GM19240 (cell line): ENCODE data around the gene OTUD5.
"Not testable (repeated sequence)": the region's sequence is repeated elsewhere in the genome, so short reads cannot be mapped to it uniquely, and the experiment has no call there.

Source experiments
- DNase-seq: peaks from one replicate; pipeline ENCODE4 v3.0.0; 2011; ENCODE audit warnings: low spot score; ENCODE audit not compliant: insufficient read length

OTUD5 gene

DNA sequence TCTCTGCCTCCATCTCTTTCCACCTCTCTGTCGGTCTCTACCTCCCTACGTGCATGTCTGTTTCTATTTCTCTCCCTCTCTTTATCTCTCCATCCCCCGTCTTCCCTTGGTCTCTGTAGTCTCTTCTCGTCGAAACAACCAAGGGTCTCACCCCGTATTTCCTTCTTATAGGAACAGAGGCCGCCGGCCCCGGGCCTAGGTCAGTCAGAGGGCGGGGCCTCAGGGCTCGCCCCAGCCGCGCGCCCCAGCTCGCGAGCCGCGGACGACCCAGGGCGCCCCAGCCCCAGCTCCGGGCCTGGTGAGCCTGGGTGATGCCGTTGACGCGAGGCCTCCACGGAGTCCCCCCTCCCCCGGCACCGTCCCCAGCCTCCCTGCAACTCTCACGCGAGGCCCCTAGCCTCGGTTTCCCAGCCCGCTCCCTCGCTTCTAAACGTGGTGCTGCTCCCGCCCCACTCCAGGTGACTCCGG is 66.4 kb downstream of the OTUD5 start:
- no peak for DNase-seq

DNA sequence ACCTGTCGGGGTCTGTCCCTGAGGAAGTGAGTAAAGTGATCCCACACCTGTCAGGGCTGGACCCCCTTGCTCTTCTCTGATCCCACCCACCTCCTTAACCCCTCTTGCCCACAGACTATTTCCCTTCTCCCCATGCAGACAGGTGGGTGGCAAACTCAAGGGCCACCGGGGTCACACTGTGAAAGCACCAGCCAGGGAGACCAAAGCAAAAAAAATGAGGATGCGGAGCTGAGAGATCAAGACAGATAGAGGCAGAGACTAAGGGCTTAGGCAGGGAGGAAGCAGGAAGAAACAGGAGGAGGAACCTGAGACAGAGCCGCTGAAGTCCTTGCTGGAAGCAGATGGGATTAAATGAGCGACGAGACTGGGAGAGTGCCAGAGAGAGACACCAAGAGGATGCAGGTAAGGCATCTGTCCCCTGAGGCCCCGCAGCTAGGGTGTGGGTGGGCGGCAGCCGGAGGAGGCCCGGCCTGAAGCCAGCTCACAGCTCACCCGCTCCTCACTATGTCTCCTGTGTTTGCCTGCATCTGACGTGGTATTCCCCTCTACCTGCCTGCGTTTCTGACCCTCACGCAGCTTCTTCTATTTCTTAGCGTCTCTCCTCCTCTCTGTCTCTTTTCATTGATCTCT is 67.0 kb downstream of the OTUD5 start:
- no peak for DNase-seq

DNA sequence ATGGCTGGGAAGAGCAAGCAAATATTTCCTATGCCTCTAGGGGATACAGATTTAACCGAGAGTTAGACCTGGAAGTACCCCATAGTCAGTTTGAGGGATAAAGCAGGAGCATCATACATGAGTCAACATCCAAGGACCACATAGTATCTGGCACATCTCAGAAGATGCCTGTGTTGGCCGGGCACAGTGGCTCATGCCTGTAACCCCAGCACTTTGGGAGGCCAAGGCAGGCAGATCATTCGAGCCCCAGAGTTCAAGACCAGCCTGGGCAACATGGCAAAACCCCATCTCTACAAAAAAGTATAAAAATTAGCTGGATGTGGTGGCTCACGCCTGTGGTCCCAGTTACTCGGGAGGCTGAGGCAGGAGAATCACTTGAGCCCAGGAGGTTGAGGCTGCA is 70.8 kb downstream of the OTUD5 start:
- DNase-seq, result not testable (repeated sequence)

DNA sequence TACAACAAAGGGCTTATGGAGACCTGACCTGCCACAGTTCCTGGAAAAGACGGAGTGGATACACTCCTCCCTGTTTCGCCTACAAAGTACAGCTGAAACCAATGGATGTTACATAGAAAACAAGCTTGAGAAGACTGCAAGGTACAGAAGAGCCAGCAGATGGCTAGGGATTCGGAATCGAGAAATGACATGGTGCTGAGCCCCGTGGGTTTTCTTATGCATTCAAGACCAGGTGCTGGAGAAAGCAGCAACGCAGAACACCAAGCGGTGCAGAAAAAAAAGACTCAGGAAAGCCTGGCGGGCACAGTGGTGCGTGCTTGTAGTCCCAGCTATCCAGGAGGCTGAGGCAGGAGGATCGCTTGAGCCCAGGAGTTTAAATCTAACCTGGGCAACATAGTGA is 73.7 kb downstream of the OTUD5 start:
- DNase-seq, result no peak

DNA sequence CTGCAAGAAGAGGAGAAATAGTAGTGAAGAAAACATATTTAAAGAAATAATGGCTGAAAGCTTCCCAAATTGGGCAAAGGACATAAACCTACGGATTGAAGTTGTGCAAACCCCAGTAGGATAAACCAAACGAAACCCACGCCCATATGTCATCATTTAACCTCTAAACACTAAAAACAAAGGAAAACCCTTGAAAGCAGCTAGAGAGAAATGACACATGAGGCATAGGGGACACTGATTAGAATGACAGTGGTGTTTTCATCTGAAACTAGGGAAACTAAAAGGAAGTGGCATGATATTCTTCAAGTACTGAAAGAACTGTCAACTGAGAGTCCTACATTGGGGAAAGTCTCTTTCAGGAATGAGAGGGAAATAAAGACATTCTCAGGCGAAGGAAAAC is 80.5 kb downstream of the OTUD5 start:
- DNase-seq, result not testable (repeated sequence)
